Aorta (tissue), 5 donors: ENCODE results near the gene INSRR. TPM values are rescaled to one million over a fixed set of nuclear protein-coding genes. Genes with fewer than 3 reads are reported as not detected.

Experiments used
- ATAC-seq: fragments of 200-7000 bp; cut with Tn5 transposase; one replicate; pipeline ENCODE4 v1.9.1; 2022; ENCODE audit warnings: moderate library complexity; ENCODE audit not compliant: low FRiP score
- DNase-seq, 2 donors: peaks; one replicate each; pipeline ENCODE4 v3.0.0-alpha.2; 2020
- H3K27ac ChIP-seq, 2 donors: one replicate each; pipeline ENCODE4 v1.5.1; 2013; ENCODE audit warnings: low read length in 2 of 2, mild to moderate bottlenecking in 2 of 2, moderate library complexity in 2 of 2, control low read depth in 1 of 2, inconsistent platforms in 1 of 2, low read depth in 1 of 2
- H3K27me3 ChIP-seq, 2 donors: one replicate each; pipeline ENCODE4 v1.6.1; 2013; ENCODE audit warnings: control low read depth in 1 of 2, low read length in 1 of 2, mild to moderate bottlenecking in 1 of 2, moderate library complexity in 1 of 2; ENCODE audit not compliant: insufficient read depth in 2 of 2, control insufficient read depth in 1 of 2
- H3K36me3 ChIP-seq, 2 donors: one replicate each; pipeline ENCODE4 v1.6.1; 2013; ENCODE audit warnings: control low read depth in 1 of 2, low read length in 1 of 2, mild to moderate bottlenecking in 1 of 2; ENCODE audit not compliant: insufficient read depth in 2 of 2, control insufficient read depth in 1 of 2
- H3K4me1 ChIP-seq, 2 donors: one replicate each; pipeline ENCODE4 v1.6.1; 2013; ENCODE audit warnings: low read length in 2 of 2, control low read depth in 1 of 2, mild to moderate bottlenecking in 1 of 2, moderate library complexity in 1 of 2; ENCODE audit not compliant: insufficient read depth in 2 of 2, control insufficient read depth in 1 of 2
- H3K4me3 ChIP-seq, 2 donors: one replicate each; pipeline ENCODE4 v1.5.1; 2013; ENCODE audit warnings: low read length in 2 of 2, control low read depth in 1 of 2, mild to moderate bottlenecking in 1 of 2
- H3K9me3 ChIP-seq: one replicate; pipeline ENCODE4 v1.6.1; 2013; ENCODE audit warnings: mild to moderate bottlenecking, low read length; ENCODE audit not compliant: control insufficient read depth
- WGBS, 2 donors: extraction: QIAGEN DNeasy Blood & Tissue Kit; methylation state at CpG; one replicate each; pipeline ENCODE4 v1.1.7; 2013; 5-methylcytosine and 5-hydroxymethylcytosine counted together
- intact Hi-C, 2 donors: fragments of 100-400 bp; cut with DNase I; formaldehyde crosslinking; loops; one replicate each; pipeline versions ENCODE4 v1.14.2 to v1.15.0; 2022
- polyA plus RNA-seq, 2 donors: library from polyadenylated mRNA; stranded (reverse); fragments of 200-250 nt; gene quantifications; one replicate each; pipeline ENCODE4 v1.2.3, GENCODE V29; 2013
- total RNA-seq, 2 donors: library from RNA; stranded (reverse); fragmentation: NEBNext Ultra II Directional; extraction: Animal tissue kit (Norgen Biotek cat#: 25700); gene quantifications; one replicate each; pipeline ENCODE4 v1.2.1, GENCODE V29; 2021
- donor health status: healthy with polysubstance abuse.
- donor health status: Bipolar disorder and iron deficiency.
- donor health status: DM: no; HTN: no; CAD: no.
- donor health status: DM: no; HTN: no; CAD: no.
- donor health status: DM: yes; HTN: yes; CAD: no.

INSRR gene
- total and polyA plus RNA-seq, 4 donors: 0.51 TPM; not detected in 3

GRCh38 chr1:156901966-156902915 lies 43.3 kb upstream of the INSRR start:
- intact Hi-C loops: no loop called here
- DNase-seq (no peak), ATAC-seq (no peak)
- Histone ChIP-seq H3K4me1 (no peaks in the 10 kb centered on the region), H3K9me3 (no peaks in the 10 kb centered on the region), H3K4me3 (no peak overlapping the region), H3K36me3 (no peaks in the 10 kb centered on the region), H3K27ac (no peak overlapping the region), H3K27me3 (no peaks in the 10 kb centered on the region)
- WGBS, 2 donors: 76 to 85% methylated on average over 22 to 23 of the region's 23 CpGs

GRCh38 chr1:156901590-156901900 lies 42.6 kb upstream of the INSRR start:
- no peaks in the 10 kb centered on the region for H3K4me1 ChIP-seq
- ATAC-seq (no peak), DNase-seq (no peak)
- WGBS, 2 donors: 91 to 96% methylated on average over 4 of the region's 4 CpGs
- no peaks in the 10 kb centered on the region for H3K36me3 ChIP-seq
- intact Hi-C loops: no loop called here
- H3K9me3 ChIP-seq: no peaks in the 10 kb centered on the region
- no peaks in the 10 kb centered on the region for H3K27me3 ChIP-seq
- H3K4me3 ChIP-seq: no peak overlapping the region
- no peak overlapping the region for H3K27ac ChIP-seq

- ATAC-seq (no peak), DNase-seq (no peak)
- no peaks in the 10 kb centered on the region for H3K36me3 ChIP-seq
- no peaks in the 10 kb centered on the region for H3K27me3 ChIP-seq
- 68 to 87% methylated on average over 6 of the region's 6 CpGs for WGBS, 2 donors
- H3K27ac ChIP-seq: no peak overlapping the region
- intact Hi-C loops: no loop called here
- H3K4me3 ChIP-seq: no peak overlapping the region
- H3K9me3 ChIP-seq: no peaks in the 10 kb centered on the region
- H3K4me1 ChIP-seq: no peaks in the 10 kb centered on the region
These were observed 42.1 kb upstream of the INSRR start for GRCh38 chr1:156900896-156901589.

GRCh38 chr1:156899956-156900718 lies 41.2 kb upstream of the INSRR start:
- Histone ChIP-seq H3K4me3 (no peak overlapping the region), H3K27ac (no peak overlapping the region), H3K27me3 (no peaks in the 10 kb centered on the region), H3K4me1 (no peaks in the 10 kb centered on the region), H3K9me3 (no peaks in the 10 kb centered on the region), H3K36me3 (no peaks in the 10 kb centered on the region)
- DNase-seq (no peak), ATAC-seq (no peak)
- intact Hi-C loops: loop anchor here in 1 of 2 donors (10.0 kb wide), 1 partner anchor 175 kb away; no protein-coding TSS in a partner anchor
- 83 to 87% methylated on average over 12 of the region's 12 CpGs for WGBS, 2 donors

GRCh38 chr1:156898971-156899664 lies 40.2 kb upstream of the INSRR start:
- no peaks in the 10 kb centered on the region for H3K9me3 ChIP-seq
- intact Hi-C loops: loop anchor here in 1 of 2 donors (10.0 kb wide), 1 partner anchor 176 kb away; no protein-coding TSS in a partner anchor
- H3K27ac ChIP-seq: no peak overlapping the region
- ATAC-seq (no peak), DNase-seq (no peak)
- H3K36me3 ChIP-seq: no peaks in the 10 kb centered on the region
- H3K4me3 ChIP-seq: no peak overlapping the region
- H3K4me1 ChIP-seq: no peaks in the 10 kb centered on the region
- WGBS, 2 donors: 82 to 90% methylated on average over 12 of the region's 12 CpGs
- H3K27me3 ChIP-seq: no peaks in the 10 kb centered on the region

GRCh38 chr1:156898161-156898566 lies 39.2 kb upstream of the INSRR start:
- no peaks in the 10 kb centered on the region for H3K27me3 ChIP-seq
- DNase-seq (peak in 1 of 2 donors; percentile 75), ATAC-seq (peak; percentile 4)
- no peaks in the 10 kb centered on the region for H3K4me1 ChIP-seq
- no peaks in the 10 kb centered on the region for H3K9me3 ChIP-seq
- 32 to 53% methylated on average over 8 to 13 of the region's 13 CpGs for WGBS, 2 donors
- intact Hi-C loops: loop anchor here in 1 of 2 donors (10.0 kb wide), 1 partner anchor 177 kb away; no protein-coding TSS in a partner anchor
- H3K4me3 ChIP-seq: no peak overlapping the region
- H3K27ac ChIP-seq: no peak overlapping the region
- no peaks in the 10 kb centered on the region for H3K36me3 ChIP-seq

GRCh38 chr1:156897078-156897825 lies 38.3 kb upstream of the INSRR start:
- intact Hi-C loops: loop anchor here in 1 of 2 donors (10.0 kb wide), 1 partner anchor 178 kb away; no protein-coding TSS in a partner anchor
- no peak overlapping the region for H3K4me3 ChIP-seq
- no peaks in the 10 kb centered on the region for H3K36me3 ChIP-seq
- H3K27me3 ChIP-seq: no peaks in the 10 kb centered on the region
- no peak overlapping the region for H3K27ac ChIP-seq
- no peak for ATAC-seq
- no peak for DNase-seq
- 62 to 75% methylated on average over 14 of the region's 14 CpGs for WGBS, 2 donors
- H3K4me1 ChIP-seq: no peaks in the 10 kb centered on the region
- no peaks in the 10 kb centered on the region for H3K9me3 ChIP-seq
